Measurements from ENCODE around the gene OCA2.

DNA sequence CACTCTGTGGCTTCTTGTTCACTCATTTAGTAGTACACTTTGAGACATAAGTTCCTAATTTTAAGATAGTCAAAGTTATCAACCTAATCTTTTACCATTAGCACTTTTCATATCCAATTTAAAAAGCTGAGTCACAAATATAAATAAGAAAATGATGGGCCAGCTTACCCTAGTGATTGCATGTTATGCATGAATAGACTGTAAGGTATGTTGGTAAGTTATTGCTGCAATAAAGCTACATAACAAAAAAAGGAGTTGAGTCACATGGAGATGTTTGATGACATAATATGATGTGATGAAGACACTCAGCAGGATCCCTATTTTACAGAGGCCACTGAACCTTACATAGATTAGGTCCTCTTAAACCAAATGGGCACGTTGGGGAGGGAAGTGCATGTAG is 161.3 kb downstream of the OCA2 start:
- TF ChIP-seq POLR2A (IDR thresholded peaks at IDR 0.05; ENCODE audit: extremely low read depth, insufficient read length) = no peak
- TF ChIP-seq, protein P1, sequence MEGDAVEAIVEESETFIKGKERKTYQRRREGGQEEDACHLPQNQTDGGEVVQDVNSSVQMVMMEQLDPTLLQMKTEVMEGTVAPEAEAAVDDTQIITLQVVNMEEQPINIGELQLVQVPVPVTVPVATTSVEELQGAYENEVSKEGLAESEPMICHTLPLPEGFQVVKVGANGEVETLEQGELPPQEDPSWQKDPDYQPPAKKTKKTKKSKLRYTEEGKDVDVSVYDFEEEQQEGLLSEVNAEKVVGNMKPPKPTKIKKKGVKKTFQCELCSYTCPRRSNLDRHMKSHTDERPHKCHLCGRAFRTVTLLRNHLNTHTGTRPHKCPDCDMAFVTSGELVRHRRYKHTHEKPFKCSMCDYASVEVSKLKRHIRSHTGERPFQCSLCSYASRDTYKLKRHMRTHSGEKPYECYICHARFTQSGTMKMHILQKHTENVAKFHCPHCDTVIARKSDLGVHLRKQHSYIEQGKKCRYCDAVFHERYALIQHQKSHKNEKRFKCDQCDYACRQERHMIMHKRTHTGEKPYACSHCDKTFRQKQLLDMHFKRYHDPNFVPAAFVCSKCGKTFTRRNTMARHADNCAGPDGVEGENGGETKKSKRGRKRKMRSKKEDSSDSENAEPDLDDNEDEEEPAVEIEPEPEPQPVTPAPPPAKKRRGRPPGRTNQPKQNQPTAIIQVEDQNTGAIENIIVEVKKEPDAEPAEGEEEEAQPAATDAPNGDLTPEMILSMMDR (IDR thresholded peaks at IDR 0.05; ENCODE audit: low read depth, low read length) = no peak
- TF ChIP-seq, protein P2, sequence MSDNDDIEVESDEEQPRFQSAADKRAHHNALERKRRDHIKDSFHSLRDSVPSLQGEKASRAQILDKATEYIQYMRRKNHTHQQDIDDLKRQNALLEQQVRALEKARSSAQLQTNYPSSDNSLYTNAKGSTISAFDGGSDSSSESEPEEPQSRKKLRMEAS (IDR thresholded peaks at IDR 0.05; ENCODE audit: low read depth, low read length) = no peak

All from NB4 (cell line).